Cardiac fibroblast (primary cell): ENCODE data around the gene SNRNP48.

ENCODE experiments used
- DNase-seq, 2 donors: peaks; one replicate each; pipeline versions ENCODE4 v3.0.0 to v3.0.0-alpha.2; 2010; ENCODE audit warnings: low read depth in 2 of 2
- H3K4me3 ChIP-seq, 2 donors: replicated peaks in 1 of 2; 1 replicate in 1 of 2; 2 replicates in 1 of 2; pipeline ENCODE4 v1.5.1; 2011; ENCODE audit warnings: low read depth in 2 of 2, low read length in 2 of 2, mild to moderate bottlenecking in 2 of 2, moderate library complexity in 1 of 2
- TF ChIP-seq, protein P1 (sequence below): IDR thresholded peaks from one replicate; pipeline ENCODE4 v1.5.1; 2011; ENCODE audit warnings: low read depth, mild to moderate bottlenecking, low read length, inconsistent platforms

The SNRNP48 gene

DNA sequence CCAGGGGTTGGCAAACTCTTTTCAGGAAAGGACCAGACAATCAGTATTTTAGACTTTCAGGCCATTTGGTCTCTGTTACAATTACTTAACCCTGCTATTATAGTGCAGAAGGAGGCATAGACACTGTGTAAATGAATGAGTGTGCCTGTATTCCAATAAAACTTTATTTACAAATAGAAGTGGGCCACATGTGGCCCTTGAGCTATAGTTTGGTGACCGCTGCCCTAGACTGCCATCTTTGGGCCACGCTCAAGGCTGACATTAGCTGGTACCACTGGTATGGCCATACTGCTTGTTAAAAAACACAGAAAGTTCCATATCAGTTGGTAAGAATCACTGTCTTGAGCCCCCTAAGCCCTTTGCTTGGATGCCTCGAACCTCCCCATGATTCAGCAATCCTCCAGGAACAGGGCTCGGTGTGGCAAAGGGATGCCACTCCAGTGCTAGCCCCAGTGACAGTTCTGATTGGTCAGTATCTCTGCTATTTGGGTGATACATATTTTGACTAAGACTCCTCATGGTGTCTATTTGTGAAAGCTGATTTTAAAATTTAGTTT lies 23.3 kb upstream of the SNRNP48 start:
- H3K4me3 ChIP-seq, result no peak overlapping the region
- DNase-seq, result no peak
- TF ChIP-seq, protein P1, sequence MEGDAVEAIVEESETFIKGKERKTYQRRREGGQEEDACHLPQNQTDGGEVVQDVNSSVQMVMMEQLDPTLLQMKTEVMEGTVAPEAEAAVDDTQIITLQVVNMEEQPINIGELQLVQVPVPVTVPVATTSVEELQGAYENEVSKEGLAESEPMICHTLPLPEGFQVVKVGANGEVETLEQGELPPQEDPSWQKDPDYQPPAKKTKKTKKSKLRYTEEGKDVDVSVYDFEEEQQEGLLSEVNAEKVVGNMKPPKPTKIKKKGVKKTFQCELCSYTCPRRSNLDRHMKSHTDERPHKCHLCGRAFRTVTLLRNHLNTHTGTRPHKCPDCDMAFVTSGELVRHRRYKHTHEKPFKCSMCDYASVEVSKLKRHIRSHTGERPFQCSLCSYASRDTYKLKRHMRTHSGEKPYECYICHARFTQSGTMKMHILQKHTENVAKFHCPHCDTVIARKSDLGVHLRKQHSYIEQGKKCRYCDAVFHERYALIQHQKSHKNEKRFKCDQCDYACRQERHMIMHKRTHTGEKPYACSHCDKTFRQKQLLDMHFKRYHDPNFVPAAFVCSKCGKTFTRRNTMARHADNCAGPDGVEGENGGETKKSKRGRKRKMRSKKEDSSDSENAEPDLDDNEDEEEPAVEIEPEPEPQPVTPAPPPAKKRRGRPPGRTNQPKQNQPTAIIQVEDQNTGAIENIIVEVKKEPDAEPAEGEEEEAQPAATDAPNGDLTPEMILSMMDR, result no peak

GRCh38 chr6:7568021-7568420 lies 22.0 kb upstream of the SNRNP48 start:
- H3K4me3 ChIP-seq, result no peak overlapping the region
- DNase-seq, result peak; percentile 84
- TF ChIP-seq, protein P1, result no peak

GRCh38 chr6:7569082-7569481 lies 20.9 kb upstream of the SNRNP48 start:
- TF ChIP-seq, protein P1, result no peak
- DNase-seq, result no peak

GRCh38 chr6:7572213-7572943 lies 17.6 kb upstream of the SNRNP48 start:
- no peak overlapping the region for H3K4me3 ChIP-seq
- DNase-seq, result no peak
- TF ChIP-seq, protein P1, result no peak

More at GRCh38 chr6:7569082-7569481, 20.9 kb upstream of the SNRNP48 start:
- no peak overlapping the region for H3K4me3 ChIP-seq

- no peak for DNase-seq
- TF ChIP-seq, protein P1, result no peak
- H3K4me3 ChIP-seq, result no peak overlapping the region
These were observed 15.5 kb upstream of the SNRNP48 start for GRCh38 chr6:7574500-7574899.

GRCh38 chr6:7578516-7578915 lies 11.5 kb upstream of the SNRNP48 start:
- no peak overlapping the region for H3K4me3 ChIP-seq
- TF ChIP-seq, protein P1, result no peak
- no peak for DNase-seq

DNA sequence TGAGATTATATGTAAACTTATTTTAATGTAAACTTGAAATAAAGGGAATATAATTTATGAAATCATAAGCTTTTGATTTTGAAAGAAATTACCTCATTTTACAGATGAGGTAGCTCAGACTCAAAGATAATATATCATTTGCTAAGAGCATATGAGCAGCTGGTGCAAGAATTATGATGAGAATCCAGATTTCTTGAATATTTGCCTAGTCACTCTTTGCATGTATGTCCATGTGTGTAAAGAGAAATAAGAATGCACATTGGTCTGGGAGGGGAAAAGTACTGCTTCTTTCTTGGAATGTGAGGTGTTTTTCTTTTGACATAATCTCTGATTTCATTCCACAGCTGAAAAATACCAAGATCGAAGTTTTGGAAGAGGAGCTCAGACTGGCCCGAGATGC lies 11.1 kb upstream of the SNRNP48 start:
- no peak overlapping the region for H3K4me3 ChIP-seq
- no peak for DNase-seq
- TF ChIP-seq, protein P1, result no peak
